Effector memory CD8-positive, alpha-beta T cell (primary cell): ENCODE results near the gene CNOT9.
A peak's percentile ranks its signal among the peaks of the same experiment; 100 is the strongest.

Source experiments
- ATAC-seq: fragments of 150-1000 bp; cut with Tn5 transposase; replicated peaks from 2 replicates; pipeline ENCODE4 v1.10.0; 2021; ENCODE audit warnings: mild to moderate bottlenecking, moderate library complexity
- DNase-seq, 3 experiments: peaks; one replicate each; pipeline ENCODE4 v3.0.0; 2021
- H3K27ac Mint-ChIP-seq, 2 donors: one replicate each; pipeline ENCODE4 v1.8.0; 2022; ENCODE audit warnings: mild to moderate bottlenecking in 2 of 2, mixed read lengths in 2 of 2, moderate library complexity in 2 of 2
- H3K27me3 Mint-ChIP-seq, 2 donors: one replicate each; pipeline ENCODE4 v1.8.0; 2022; ENCODE audit warnings: mixed read lengths in 2 of 2
- H3K36me3 Mint-ChIP-seq: one replicate; pipeline ENCODE4 v1.8.0; 2022; ENCODE audit warnings: mild to moderate bottlenecking, moderate library complexity, mixed read lengths; ENCODE audit not compliant: insufficient read depth
- H3K4me1 Mint-ChIP-seq, 2 donors: one replicate each; pipeline ENCODE4 v1.8.0; 2022; ENCODE audit warnings: low read depth in 2 of 2, mixed read lengths in 2 of 2
- H3K4me3 Mint-ChIP-seq, 2 donors: one replicate each; pipeline ENCODE4 v1.8.0; 2022; ENCODE audit warnings: mild to moderate bottlenecking in 2 of 2, mixed read lengths in 2 of 2, moderate library complexity in 2 of 2
- H3K9me3 Mint-ChIP-seq, 2 donors: one replicate each; pipeline ENCODE4 v1.8.0; 2022; ENCODE audit warnings: mixed read lengths in 2 of 2

Gene CNOT9

DNA sequence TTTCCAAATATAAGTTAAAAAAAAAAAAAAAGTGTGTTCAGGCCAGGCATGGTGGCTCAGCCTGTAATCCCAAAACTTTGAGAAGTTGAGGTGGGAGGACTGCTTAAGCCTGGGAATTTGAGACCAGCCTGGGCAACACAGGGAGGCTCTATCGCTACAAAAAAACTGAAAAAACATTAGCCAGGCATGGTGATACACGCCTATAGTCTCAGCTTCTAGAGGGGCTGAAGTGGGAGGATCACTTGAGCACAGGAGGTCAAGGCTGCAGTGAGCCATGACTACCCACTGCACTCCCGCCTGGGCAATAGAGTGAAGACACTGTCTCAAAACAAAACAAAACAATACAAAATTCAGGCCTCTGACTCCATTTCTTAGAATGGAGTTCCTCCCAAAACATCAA, 9.7 kb upstream of the CNOT9 start:
- peaks cover 65% of the 10 kb centered on the region for H3K36me3 Mint-ChIP-seq
- no peak for ATAC-seq
- peaks cover 4 to 8% of the 10 kb centered on the region in 2 donors for H3K4me1 Mint-ChIP-seq
- H3K27ac Mint-ChIP-seq, result no peak overlapping the region
- no peaks in the 10 kb centered on the region for H3K9me3 Mint-ChIP-seq
- H3K27me3 Mint-ChIP-seq, result no peaks in the 10 kb centered on the region
- H3K4me3 Mint-ChIP-seq, result no peak overlapping the region
- DNase-seq, result no peak

GRCh38 chr2:218564056-218564455, 4.6 kb upstream of the CNOT9 start:
- ATAC-seq (no peak), DNase-seq (no peak)
- no peak overlapping the region for H3K27ac Mint-ChIP-seq
- H3K4me1 Mint-ChIP-seq, result peaks cover 23% of the 10 kb centered on the region in 2 donors
- no peak overlapping the region for H3K4me3 Mint-ChIP-seq
- no peaks in the 10 kb centered on the region for H3K9me3 Mint-ChIP-seq
- peaks cover 38% of the 10 kb centered on the region for H3K36me3 Mint-ChIP-seq
- H3K27me3 Mint-ChIP-seq, result no peaks in the 10 kb centered on the region

- DNase-seq (no peak), ATAC-seq (no peak)
- Mint-ChIP-seq H3K4me1 (peaks cover 41 to 43% of the 10 kb centered on the region in 2 donors), H3K36me3 (peaks cover 38% of the 10 kb centered on the region), H3K27me3 (no peaks in the 10 kb centered on the region), H3K4me3 (peak overlapping the region; percentile 89 to 94), H3K9me3 (no peaks in the 10 kb centered on the region), H3K27ac (peak overlapping the region; percentile 59 to 94)
These were observed 2.3 kb upstream of the CNOT9 start for GRCh38 chr2:218566296-218566695.

GRCh38 chr2:218567797-218568189, 846 bp upstream of the CNOT9 start:
- DNase-seq (peak in 1 of 3 experiments; percentile 61), ATAC-seq (peak; percentile 52)
- peak overlapping the region; percentile 94 to 99 for H3K27ac Mint-ChIP-seq
- H3K9me3 Mint-ChIP-seq, result no peaks in the 10 kb centered on the region
- peaks cover 40% of the 10 kb centered on the region for H3K36me3 Mint-ChIP-seq
- H3K4me3 Mint-ChIP-seq, result peak overlapping the region; percentile 89 to 94
- no peaks in the 10 kb centered on the region for H3K27me3 Mint-ChIP-seq
- H3K4me1 Mint-ChIP-seq, result peaks cover 41 to 47% of the 10 kb centered on the region in 2 donors

DNA sequence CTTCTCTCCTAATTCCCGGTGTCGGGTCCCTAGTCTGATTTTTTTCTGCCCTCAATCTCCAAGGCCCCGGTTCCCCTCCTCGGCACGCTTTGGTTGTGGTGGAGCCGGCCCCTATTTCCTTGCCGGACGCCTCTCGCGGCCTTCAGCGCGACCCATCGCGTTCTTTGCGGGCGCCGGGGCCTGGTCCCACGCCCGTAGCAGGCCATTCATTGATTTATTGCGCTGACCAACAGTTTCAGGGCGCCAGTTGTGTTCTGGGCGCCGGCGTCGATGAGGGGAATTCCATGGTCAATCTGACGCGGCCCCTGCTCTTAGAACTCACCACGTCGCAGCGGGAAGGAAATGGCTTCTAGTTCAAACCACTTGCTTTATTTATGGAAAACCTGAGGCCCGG, 396 bp downstream of the CNOT9 start:
- Mint-ChIP-seq H3K27ac (peak overlapping the region; percentile 94 to 99), H3K27me3 (no peaks in the 10 kb centered on the region), H3K9me3 (no peaks in the 10 kb centered on the region), H3K4me1 (peaks cover 41 to 47% of the 10 kb centered on the region in 2 donors), H3K36me3 (peaks cover 52% of the 10 kb centered on the region), H3K4me3 (peak overlapping the region; percentile 89 to 94)
- peak; percentile 29 for ATAC-seq
- peak; percentile 43 to 53 (median 52) for DNase-seq

DNA sequence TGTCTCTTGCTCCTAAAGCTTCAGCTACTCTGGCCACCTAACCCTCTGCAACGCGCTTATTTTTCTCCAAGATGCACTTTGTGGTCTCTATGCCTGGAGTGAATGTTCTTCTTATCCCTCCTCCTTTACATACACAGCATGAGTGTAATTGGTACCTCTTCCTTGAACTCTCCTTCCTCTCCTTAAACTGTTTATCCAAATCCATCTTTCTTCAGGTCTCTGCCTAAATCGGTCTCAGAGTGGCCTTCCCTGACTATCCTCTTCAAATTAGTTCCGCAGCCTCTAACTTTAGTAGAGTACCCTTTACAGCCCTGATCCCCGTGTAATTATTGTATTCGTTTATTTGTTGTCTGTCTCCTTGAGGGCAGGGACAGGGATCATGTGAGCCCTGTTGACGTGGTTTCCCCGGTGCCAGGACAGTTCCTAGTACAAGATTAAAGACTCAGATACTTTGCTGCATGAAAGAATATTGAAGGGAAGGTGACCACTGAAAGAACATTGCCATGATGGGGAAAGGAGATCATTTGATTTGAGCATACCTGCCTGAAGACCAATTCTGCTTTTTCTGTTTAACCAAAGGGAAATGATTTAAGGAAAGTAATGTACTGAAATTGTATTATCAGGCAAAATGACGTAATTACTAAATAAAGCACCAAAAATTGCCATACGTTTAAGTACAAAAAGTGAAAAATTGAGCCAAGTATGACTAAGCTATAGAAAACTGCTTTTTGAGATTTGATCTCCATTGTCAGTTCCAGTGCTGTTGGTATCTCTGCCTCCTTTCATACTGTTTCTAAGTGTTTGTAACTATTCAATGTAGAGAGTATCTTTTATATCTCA, 1.2 kb downstream of the CNOT9 start:
- Mint-ChIP-seq H3K9me3 (no peaks in the 10 kb centered on the region), H3K27ac (peak overlapping the region; percentile 94 to 99), H3K4me3 (peak overlapping the region; percentile 89 to 94), H3K27me3 (no peaks in the 10 kb centered on the region), H3K4me1 (peaks cover 37 to 47% of the 10 kb centered on the region in 2 donors), H3K36me3 (peaks cover 60% of the 10 kb centered on the region)
- ATAC-seq, result no peak
- DNase-seq, result peak in 1 of 3 experiments; percentile 8

DNA sequence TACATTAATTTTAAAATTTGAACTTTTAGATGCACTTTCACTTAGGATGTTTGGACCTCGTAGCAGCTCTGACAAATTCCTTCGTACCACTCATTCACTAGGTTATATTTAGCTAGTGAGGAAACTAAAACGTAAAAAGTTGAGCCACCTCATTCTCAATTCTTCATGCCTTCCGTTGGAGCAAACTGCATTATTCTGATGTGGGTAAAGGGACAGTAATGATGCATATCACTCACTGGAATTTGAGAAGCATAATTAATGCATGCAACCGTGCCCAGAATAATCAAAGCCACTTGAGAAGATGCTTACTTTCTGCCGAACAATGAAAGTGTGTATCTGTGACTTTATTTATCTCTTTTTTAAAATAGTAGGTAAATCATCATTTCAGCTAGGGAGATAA, 2.2 kb downstream of the CNOT9 start:
- H3K27ac Mint-ChIP-seq, result peak overlapping the region; percentile 94 to 99

DNA sequence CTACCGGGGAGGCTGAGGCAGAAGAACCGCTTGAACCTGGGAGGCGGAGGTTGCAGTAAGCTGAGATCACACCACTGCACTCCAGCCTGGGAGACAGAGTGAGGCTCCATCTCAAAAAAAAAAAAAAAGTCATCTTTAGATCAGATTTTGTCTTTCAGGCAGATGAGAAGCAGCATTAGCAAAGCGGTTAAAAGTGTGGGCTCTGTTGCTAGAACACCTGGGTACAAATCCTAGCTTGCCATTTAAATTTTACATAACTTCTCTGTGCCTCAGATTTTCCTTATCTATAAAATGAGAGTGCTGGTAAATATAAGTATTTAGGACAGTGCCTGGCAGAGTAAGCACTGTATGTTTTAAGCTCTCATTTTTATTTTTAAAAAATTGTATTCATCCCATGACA, 8.2 kb downstream of the CNOT9 start:
- DNase-seq (no peak), ATAC-seq (no peak)
- Mint-ChIP-seq H3K27me3 (no peaks in the 10 kb centered on the region), H3K36me3 (peaks cover 62% of the 10 kb centered on the region), H3K4me1 (peaks cover 15 to 36% of the 10 kb centered on the region in 2 donors), H3K27ac (no peak overlapping the region), H3K9me3 (no peaks in the 10 kb centered on the region), H3K4me3 (no peak overlapping the region)

More for the DNA sequence above, 2.2 kb downstream of the CNOT9 start:
- H3K27me3 Mint-ChIP-seq, result no peaks in the 10 kb centered on the region
- H3K4me3 Mint-ChIP-seq, result peak overlapping the region; percentile 89 to 94
- no peak for ATAC-seq
- no peak for DNase-seq
- no peaks in the 10 kb centered on the region for H3K9me3 Mint-ChIP-seq
- H3K36me3 Mint-ChIP-seq, result peaks cover 65% of the 10 kb centered on the region
- H3K4me1 Mint-ChIP-seq, result peaks cover 37 to 52% of the 10 kb centered on the region in 2 donors

DNA sequence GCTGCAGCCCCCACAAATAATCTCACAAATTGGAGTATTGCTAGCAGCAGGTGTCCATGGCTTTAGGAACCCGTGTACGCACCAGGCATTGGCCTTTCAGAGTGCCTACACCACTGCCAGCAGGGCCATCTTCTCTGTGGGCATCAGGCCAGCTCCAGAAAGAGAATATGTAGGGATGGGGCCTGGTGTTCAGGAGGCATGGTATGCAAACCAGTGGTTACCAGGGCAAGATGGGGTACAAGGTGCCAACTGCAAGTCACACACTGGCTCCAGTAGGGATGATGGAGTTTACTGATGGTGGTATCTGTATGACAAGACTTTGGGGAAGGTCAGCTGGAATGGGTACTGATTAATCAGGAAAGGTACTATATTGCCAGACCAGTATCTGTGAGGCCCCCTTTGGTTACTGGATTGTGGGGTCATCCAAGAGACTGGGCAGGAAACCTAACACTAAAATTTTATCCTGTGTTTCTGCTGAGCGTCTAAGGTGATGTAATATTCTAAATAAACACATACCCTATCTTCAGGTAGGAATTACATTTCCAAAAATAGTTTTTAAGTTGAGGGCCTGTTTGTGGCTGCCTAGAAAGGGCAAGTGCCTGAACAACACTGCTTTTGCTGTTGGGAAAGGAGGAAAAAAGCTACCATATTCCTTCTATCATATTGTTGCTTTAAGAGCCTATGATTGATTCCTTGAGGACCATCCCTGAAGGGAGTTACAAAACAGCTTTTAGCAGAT, 9.0 kb downstream of the CNOT9 start:
- Mint-ChIP-seq H3K27me3 (no peaks in the 10 kb centered on the region), H3K4me3 (no peak overlapping the region), H3K4me1 (peaks cover 13 to 30% of the 10 kb centered on the region in 2 donors), H3K27ac (peak overlapping the region in 1 of 2 donors; percentile 52), H3K36me3 (peaks cover 63% of the 10 kb centered on the region), H3K9me3 (no peaks in the 10 kb centered on the region)
- no peak for ATAC-seq
- no peak for DNase-seq

DNA sequence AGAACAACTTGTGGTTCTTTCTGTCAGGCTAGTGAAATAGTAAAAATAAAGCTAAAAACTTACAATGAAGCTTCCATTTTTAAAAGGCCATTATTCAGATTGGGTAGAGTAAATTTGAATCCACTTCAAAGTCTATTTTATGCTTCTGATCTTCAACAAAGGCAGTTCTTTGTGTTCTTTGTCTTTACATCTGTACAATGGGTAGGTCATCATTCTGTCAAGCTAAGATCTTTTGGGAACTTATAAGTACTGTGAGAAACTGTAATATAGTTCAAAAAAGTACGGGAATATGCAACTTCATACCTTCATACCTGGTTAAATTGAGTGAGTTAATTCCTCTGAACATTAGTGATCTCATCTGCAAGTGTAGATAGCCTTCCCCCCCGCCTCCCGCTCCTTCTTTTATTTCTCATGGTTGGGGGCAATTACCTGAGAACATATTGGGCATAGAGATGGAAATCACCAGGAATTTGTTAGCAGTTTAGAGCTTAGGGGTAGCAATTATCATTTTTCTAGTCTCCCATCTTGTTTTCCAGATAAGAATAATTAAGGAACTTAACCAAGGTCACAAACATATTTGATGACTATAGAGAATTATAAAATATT, 9.7 kb downstream of the CNOT9 start:
- no peak overlapping the region for H3K4me3 Mint-ChIP-seq
- peak overlapping the region; percentile 35 to 52 for H3K27ac Mint-ChIP-seq
- no peaks in the 10 kb centered on the region for H3K27me3 Mint-ChIP-seq
- ATAC-seq (no peak), DNase-seq (no peak)
- no peaks in the 10 kb centered on the region for H3K9me3 Mint-ChIP-seq
- H3K36me3 Mint-ChIP-seq, result peaks cover 63% of the 10 kb centered on the region
- H3K4me1 Mint-ChIP-seq, result peaks cover 14 to 34% of the 10 kb centered on the region in 2 donors

DNA sequence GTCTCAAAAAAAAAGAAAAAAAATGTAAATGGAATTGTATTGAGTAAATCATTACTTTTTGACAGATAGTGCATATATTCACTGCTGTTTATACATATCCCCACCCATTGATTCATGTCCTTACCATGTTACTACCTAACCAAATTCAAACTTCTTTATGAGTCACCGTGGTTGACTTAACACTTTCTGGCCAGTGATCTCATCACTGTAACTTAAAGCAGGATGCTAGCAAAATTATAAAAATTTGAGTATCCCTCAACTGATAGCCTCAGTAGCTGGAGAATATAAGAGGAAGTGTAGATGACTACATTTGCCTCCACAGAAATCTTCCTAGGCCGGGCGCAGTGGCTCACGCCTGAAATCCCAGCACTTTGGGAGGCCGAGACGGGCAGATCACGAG, 13.4 kb downstream of the CNOT9 start:
- peak overlapping the region in 1 of 2 donors; percentile 71 for H3K27ac Mint-ChIP-seq
- peaks cover 64% of the 10 kb centered on the region for H3K36me3 Mint-ChIP-seq
- peak; percentile 31 for ATAC-seq

GRCh38 chr2:218583983-218584850, 15.6 kb downstream of the CNOT9 start:
- no peak overlapping the region for H3K27ac Mint-ChIP-seq
- H3K9me3 Mint-ChIP-seq, result no peaks in the 10 kb centered on the region
- ATAC-seq (no peak), DNase-seq (no peak)
- H3K36me3 Mint-ChIP-seq, result peaks cover 85% of the 10 kb centered on the region
- H3K4me1 Mint-ChIP-seq, result peaks cover 3 to 6% of the 10 kb centered on the region in 2 donors
- no peak overlapping the region for H3K4me3 Mint-ChIP-seq
- H3K27me3 Mint-ChIP-seq, result no peaks in the 10 kb centered on the region

More for the DNA sequence above, 13.4 kb downstream of the CNOT9 start:
- Mint-ChIP-seq H3K9me3 (no peaks in the 10 kb centered on the region), H3K4me3 (no peak overlapping the region), H3K4me1 (peaks cover 14 to 23% of the 10 kb centered on the region in 2 donors), H3K27me3 (no peaks in the 10 kb centered on the region)
- no peak for DNase-seq

DNA sequence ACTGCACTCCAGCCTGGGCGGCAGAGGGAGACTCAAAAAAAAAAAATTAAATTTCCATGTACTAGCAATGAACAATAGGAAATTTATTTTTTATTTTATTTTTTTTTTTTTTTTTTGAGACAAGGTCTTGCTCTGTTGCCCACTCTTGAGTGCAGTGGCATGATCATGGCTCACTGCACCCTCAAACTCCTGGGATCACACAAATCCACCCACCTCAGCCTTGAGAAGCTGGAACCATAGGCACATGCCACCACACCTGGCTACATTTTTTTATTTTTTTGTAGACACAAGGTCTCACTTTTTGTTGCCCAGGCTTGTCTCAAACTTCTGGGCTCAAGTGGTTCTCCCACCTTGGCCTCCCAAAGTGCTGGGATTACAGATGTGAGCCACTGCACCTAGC, 16.9 kb downstream of the CNOT9 start:
- Mint-ChIP-seq H3K27ac (no peak overlapping the region), H3K27me3 (no peaks in the 10 kb centered on the region), H3K4me3 (no peak overlapping the region), H3K4me1 (peaks cover 3 to 6% of the 10 kb centered on the region in 2 donors), H3K9me3 (no peaks in the 10 kb centered on the region), H3K36me3 (peaks cover 90% of the 10 kb centered on the region)
- no peak for DNase-seq
- no peak for ATAC-seq
